Heart left ventricle (tissue), 13 donors: ENCODE measurements around the gene FEM1C.

Source experiments
- CTCF ChIP-seq, 12 donors: fragments of 200-600 bp; sonication (generic) in 4 of 12; IDR thresholded peaks; one replicate each; pipeline versions ENCODE4 v1.5.0 to v1.8.0; 2018 to 2022; ENCODE audit warnings: antibody characterized with exemption in 12 of 12, mild to moderate bottlenecking in 5 of 12
- POLR2A ChIP-seq, 2 donors: fragments of 450-650 bp; IDR thresholded peaks; one replicate each; pipeline ENCODE4 v1.6.1; 2017; ENCODE audit warnings: antibody characterized with exemption in 2 of 2, mild to moderate bottlenecking in 2 of 2, moderate library complexity in 2 of 2
- donor health status: ischemic (EF 13 %, LVEDD 7.1; RV severe dilation, severe dysfunction).
- donor health status: DM: no; HTN: yes; CAD: no.
- donor health status: DM: no; HTN: no; CAD: no.
- donor health status: ischemic (EF 25% LVEDD 6.9; RV normal size, moderate dysfunction).
- donor health status: ischemic (EF 25% LVEDD 5.7; RV mildly dilated, moderate dysfunction).
- donor health status: ischemic (EF 35%, LVEDD 5.7; RV mildly dilated, moderate dysfunction).
- donor health status: nonischemic (EF 11% LVEDD 7.7; RV severe dilation, severe dysfunction).
- donor health status: DM: yes; HTN: yes; CAD: no.
- donor health status: PGD.
- donor health status: ischemic (EF 29% LVEDD 5.4; RV normal size, mild dysfunction).
- donor health status: nonischemic (EF 23%, LVEDD 6.1; RV moderate dilation, normal function).

- TF ChIP-seq CTCF (IDR thresholded peaks at IDR 0.05) (no peak), POLR2A (IDR thresholded peaks at IDR 0.05) (no peak)
Observed at GRCh38 chr5:115588640-115589039, 44.1 kb upstream of the FEM1C start.
